HG02981 (cell line): ENCODE results near the gene PHF21A.

Source experiments
- ATAC-seq: cut with Tn5 transposase; IDR thresholded peaks from one replicate; pipeline ENCODE4 v1.9.1; 2021; ENCODE audit warnings: mild to moderate bottlenecking, moderate library complexity; ENCODE audit not compliant: unreplicated experiment

Gene PHF21A

GRCh38 chr11:46121301-46121723 lies at the start of gene PHF21A:
Gene PHF21A, minus strand, starts transcription at chr11:46121454. Its CDS starts 37,235 bp downstream, at chr11:46084219.
- ATAC-seq: peak; percentile 51

DNA sequence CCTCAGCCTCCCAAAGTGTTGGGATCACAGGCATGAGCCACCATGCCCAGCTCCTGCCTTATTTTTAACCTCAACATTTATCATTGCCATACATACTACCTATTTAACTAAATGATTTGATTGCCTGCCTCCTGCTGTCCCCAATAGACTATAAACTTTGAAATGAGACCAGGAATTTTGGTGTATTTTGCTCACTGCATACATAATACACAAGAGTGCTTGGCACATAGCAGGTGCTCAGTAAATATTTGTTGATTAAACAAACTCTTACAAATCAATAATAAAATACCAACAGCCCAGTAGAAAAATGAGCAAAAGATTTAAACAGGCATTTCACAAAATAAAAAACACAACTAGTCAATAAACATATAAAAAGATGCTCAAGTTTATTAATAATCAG lies 49.5 kb upstream of the PHF21A start:
- ATAC-seq: no peak

DNA sequence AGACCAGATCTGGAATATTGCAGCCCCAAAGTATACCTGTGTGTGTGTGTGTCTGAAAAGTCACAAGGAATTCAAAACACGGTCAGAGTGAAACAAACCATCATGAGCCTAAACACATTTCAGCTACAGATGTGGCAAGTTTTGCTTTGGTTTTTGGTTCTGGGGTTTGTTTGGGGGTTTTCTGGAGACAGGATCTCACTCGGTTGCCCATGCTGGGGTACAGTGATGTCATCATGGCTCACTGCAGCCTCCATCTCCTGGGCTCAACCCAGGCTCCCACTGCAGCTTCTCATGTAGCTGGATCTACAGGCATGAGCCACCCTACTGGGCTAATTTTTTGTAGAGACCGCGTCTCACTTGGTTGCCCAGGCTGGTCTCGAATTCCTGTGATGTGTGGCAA lies 41.4 kb upstream of the PHF21A start:
- no peak for ATAC-seq

DNA sequence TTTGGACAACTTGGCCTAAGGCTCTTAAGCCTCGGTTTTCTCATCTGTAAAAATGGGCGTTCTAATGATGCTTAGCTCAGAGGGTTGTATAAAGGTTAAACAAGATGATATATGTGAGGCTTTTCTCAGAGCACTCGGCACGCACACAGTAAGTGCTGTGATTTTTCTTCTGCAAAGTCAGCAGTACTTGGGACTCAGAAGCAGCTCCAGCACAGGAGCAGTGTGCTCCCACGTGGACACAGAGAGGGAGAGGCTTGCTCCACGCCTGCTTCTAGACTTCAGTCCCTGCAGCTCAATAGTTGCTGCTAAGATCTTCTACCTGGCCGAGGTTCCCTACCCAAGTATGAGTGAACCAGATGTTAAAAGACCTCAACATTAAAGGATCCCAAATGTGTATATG lies 39.9 kb upstream of the PHF21A start:
- no peak for ATAC-seq

DNA sequence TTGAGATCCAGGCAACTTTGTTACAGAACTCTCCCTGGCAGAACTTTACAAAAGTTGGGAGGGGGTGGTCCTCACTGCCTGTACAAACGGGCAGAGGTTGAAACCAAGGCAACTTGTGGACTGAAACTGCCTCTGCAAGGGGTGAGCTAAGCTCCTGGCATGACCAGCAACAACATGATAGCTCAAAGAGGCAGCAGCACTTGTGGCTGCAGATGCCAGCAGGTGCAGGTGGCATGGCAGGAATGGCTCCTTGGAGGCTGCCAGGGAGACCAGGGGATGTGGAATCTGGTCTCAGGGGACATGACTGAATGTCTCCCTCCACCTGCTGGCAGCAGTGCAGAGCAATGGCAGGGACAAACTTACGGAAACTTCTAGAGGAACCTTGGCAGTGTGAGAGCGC lies 38.8 kb upstream of the PHF21A start:
- no peak for ATAC-seq

DNA sequence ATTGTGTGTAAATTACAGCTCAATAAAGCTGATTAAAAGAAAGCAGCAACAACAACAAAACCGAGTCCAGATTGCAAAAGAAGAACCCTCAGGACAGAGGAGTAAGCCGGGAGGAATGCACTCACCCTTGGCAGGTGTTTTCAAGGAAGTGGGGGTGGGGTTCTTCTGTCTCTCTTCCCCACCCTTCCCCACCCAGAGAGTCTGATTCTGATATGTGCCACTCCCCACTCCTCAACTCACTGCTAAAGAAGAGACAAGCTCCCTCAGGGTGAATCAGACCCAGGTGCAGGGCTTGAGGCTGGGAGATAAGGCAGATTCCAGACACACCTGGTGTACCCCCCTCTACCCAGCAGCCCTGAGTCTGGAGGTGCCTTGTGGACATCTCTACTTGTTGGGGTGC lies 38.4 kb upstream of the PHF21A start:
- ATAC-seq: no peak

DNA sequence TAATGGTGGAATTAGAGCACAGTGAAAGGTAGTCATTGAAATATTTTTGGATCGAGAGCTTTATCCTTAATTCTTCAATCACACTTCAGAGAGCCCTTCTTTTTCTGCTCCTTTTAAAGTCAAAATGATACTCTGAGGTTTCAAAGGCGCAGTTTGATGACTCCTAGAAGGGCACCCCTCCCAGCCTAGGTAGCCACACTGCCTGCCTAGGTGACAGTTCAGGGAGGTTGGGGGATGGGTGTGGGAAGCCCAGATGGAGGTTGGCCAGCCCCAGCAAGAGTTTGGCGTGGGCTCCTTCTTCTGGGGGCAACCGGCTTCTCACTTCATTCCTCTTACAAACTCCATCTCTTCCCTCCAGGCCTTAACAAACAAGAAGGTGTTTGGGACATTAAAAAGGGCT lies 28.6 kb upstream of the PHF21A start:
- no peak for ATAC-seq

DNA sequence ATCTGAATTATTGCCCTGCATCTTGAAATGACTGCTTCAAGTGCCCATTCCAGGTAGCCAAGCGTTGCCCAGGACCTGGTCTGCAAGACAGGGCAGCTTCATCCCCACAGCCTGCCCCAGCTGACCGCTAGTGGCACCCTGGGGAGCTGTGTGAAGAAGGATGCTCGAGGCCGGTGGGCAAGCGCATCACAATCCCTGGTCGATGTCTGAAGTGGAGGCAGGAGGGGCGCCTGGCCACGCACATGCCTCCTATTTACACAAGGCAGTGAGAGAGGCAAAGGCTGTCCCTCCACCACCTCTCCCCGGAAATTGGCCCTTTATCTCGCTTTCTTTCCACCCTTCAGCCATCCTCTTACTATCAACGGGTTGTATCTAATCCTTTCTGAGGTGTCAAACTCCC lies 28.1 kb upstream of the PHF21A start:
- ATAC-seq: no peak

GRCh38 chr11:46144741-46145140 lies 23.5 kb upstream of the PHF21A start:
- no peak for ATAC-seq

DNA sequence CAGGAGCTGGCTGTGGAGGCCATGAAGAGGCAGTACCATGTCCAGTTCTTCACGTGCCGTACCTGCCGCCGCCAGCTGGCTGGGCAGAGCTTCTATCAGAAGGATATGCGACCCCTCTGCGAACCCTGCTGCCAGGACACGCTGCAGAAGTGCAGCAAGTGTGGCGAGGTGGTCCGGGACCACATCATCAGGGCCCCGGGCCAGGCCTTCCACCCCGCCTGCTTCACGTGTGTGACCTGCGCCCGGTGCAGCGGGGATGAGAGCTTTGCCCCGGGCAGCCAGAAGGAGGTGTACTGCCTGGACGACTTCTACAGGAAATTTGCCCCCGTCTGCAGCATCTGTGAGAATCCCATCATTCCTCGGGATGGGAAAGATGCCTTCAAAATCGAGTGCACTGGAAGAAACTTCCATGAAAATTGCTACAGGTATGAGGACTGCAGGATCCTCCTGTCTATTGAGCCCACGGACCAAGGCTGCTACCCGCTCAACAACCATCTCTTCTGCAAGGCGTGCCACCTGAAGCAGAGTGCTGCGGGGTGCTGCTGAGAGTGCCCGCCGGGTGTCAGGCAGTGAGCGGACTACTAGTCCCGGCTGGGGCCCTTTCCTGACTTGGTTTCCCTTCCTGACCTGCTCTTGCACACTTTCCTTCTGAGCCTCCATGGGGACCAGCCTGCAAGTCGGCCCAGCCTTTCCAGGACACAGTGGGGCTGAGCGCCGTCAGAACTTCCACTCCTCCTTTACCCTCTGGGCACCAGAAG lies 22.0 kb upstream of the PHF21A start:
- ATAC-seq: no peak

DNA sequence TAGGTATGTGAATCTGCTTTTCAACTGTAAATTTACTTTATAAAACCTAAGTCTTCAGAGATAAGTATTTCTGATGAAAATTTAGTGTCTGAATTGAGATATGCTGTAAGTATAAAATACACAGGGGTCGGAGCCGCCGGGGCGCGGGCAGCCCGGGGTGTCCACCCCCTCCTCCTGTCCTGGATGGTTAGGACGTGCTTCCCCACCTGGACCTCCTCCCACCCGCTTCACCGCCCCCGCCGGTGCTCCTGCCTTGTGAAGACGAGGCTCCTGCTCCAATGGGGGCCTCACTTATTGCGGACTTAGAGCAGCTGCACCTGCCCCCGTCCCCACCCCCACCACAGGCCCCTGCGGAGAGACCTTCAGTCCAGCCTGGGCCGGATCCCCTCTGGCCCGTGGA lies 21.3 kb upstream of the PHF21A start:
- no peak for ATAC-seq

GRCh38 chr11:46141597-46141996 lies 20.3 kb upstream of the PHF21A start:
- no peak for ATAC-seq

DNA sequence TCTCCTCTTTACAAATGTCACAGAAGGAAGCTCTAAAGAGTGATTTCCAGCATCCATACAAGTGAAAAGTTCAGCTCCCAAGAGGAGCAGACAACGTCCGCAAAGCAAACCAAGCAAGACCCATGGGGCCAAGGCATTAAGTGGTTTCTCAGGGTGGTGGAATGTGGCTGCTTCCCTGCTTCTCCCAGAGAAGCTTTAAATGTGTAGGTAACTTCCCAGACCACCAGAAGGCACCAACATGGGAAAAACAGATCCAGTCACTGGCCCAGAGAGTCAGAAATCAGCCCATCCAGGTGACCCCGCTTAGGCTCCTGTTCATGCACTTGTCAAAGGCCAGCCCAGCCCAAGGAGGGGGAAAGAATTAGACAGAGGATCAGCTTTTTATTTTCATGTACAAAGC lies 13.3 kb upstream of the PHF21A start:
- ATAC-seq: no peak

GRCh38 chr11:46134061-46134460 lies 12.8 kb upstream of the PHF21A start:
- ATAC-seq: no peak

GRCh38 chr11:46133119-46133518 lies 11.9 kb upstream of the PHF21A start:
- no peak for ATAC-seq

DNA sequence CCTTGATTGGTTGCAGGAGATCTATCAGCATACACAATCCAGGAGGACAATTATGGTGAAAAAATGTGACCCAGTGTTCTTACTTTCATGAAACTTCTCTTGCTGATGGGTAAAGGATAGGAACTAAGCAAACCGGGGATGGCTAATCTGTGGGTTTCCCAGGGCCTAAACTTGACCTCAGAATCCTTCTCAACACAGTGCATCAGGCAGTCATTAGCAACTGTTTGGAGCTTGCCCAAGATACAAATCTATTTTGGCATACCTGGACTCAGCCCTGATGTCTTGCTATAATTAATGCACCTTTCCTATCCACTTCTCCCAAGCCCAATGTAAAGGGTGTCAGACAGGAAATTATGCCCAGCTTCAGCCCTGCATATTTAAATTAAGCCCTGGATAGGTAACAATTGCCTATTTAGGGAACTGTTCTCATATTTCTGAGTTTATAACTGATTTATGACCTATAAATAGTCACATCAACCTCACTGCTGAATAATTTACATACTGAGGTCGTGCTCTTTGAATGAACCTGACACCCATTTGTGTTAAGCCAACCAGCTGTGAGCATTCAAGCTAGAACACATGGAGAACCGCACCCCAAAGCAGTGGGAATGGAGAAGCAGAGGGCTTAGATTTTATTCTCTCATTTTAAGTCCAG lies 9.2 kb upstream of the PHF21A start:
- ATAC-seq: no peak

- no peak for ATAC-seq
These were observed 7.9 kb upstream of the PHF21A start for GRCh38 chr11:46129133-46129532.

- ATAC-seq: peak; percentile 75
These were observed 5.9 kb upstream of the PHF21A start for GRCh38 chr11:46127150-46127638.

DNA sequence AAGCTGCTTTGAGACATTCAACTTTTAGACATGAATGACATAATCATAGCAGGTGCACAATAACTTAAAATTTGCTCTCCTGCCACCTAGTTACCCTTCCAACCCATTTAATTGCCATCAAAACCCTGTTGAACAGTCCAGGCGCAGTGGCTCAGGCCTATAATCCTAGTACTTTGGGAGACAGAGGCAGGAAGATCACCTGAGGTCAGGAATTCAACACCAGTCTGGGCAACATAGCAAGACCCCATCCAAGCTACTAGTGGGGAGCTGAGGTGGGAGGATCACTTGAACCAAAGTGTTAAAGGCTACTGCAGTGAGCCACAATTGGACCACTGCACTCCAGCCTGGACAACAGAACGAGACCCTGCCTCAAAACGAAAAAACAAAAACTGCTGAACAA lies 4.0 kb upstream of the PHF21A start:
- no peak for ATAC-seq

DNA sequence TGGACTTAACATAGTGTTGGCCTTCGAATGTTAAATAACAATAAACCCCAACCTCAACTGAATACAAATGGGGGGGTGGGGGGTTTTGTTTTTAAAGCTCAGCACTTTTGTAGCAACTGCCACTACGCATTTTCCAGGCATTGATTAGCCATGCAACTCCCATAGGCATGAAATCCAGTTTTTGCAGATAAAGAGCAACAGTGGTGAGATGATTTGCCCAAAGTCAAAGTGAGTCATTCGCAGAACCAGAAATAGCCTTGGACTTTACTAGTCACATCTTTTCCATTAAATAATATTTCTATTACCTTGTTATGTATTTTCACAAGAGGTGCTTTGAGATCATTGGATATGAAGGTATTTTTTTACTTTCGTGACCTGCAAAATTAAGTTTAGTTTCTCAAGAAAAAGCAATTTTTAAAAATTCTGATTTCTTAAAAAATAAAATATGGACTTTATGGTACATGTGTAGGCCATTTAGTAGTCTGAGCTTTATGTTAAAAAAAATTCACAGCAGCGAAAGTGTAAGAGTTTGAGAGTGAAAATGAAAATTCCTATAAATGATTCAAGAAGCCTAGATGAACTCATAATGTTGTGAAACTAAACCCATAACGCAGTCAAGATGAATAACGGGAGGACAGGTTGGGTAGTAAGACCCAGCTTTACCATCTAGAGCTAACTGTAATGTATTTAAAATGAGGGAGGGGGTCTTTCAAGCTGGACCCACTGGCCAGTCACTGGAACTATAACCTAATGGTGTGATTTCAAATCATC lies 1.9 kb upstream of the PHF21A start:
- no peak for ATAC-seq

DNA sequence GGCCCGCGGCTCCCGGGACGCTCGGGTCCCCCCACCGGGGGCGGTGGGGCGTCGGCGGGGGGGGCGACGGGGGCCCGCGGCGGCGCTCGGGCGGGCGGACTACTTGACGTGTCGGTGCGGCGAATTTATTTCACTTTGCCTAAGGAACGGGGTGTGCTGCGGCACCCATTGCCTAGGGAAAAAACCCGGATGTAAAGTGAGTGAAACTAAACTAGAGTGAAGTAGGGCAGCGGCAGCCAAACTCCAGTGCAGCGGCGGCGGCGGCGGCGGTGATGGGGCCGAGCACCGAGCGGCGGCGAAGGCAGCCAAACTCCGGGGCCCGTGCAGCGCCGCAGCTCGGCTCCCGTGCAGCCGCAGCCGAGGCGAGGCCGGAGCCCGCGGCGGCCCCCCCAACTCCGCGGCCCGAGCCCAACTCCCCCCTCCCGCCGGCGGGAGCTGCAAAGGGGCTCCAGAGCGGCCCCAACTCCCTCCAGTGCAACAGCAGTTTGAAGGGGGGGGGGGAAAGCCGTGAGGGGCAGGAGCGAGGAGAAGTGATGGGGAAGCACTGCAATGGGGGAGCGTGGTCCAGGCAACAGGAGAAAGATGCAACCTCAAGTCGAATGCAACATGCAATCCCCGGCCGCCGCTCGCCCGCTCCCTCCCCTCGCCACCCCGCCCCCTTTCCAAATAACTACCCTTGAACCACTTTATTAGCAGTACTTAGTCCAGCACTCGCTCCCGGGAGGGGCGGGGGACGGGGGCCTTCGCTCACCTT lies 647 bp upstream of the PHF21A start:
- ATAC-seq: peak; percentile 40
